Stimulated activated naive CD4-positive, alpha-beta T cell (primary cell): ENCODE measurements around the gene CMTM5.

Experiments used
- DNase-seq, 6 experiments: peaks; one replicate each; lab custom pipeline; 2025; lab: John Stamatoyannopoulos, UW

Gene CMTM5

DNA sequence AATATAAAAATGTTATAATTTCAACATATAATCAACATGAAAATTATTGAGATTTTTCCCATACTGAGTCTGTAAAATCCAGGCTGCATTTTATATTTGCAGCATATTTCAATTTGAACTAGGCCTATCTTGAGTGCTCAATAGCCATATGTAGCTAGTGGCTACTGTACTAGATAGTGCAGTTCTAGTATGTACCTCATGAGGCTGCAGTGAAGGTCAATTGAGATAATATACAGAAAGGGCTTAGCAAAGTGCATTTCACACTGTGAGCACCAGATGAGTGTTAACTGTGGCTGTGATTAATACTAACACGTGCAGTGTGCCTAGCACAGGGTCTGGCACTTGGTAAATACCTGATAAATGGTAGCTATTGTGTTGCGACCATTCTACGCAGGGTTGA lies 18.8 kb upstream of the CMTM5 start:
- no peak for DNase-seq

DNA sequence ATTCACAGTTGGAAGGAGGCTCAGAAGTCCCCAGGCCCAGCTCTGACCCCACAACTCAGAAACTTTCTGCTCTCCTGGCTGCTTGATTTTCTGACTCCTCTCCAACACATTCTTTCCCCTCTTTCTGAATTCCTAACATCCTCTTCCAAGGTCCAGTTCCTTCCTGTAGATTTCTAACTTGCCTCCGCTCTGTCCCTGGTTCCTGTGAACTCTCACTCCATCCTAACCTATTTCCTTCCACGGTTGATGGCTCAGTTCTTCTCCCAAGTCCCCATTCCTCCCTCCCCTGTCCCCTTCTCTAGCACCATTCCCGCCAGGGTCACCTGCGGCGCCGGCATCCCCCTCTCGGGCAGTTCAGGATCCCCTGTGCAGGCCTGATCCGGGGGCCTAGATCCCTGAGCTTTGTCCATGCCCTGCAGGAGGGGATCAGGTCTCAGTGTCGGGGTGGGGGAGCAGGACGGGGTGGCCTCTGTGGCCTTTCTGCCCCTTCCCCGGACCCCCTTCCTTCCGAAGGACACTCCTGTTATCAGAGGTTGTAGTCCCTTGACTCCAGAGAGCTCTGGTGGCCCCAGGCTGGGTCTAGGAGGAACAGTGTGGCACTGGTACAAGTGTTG lies 18.2 kb upstream of the CMTM5 start:
- DNase-seq, result no peak

- DNase-seq, result no peak
Observed at GRCh38 chr14:23359167-23359626, 17.6 kb upstream of the CMTM5 start.

DNA sequence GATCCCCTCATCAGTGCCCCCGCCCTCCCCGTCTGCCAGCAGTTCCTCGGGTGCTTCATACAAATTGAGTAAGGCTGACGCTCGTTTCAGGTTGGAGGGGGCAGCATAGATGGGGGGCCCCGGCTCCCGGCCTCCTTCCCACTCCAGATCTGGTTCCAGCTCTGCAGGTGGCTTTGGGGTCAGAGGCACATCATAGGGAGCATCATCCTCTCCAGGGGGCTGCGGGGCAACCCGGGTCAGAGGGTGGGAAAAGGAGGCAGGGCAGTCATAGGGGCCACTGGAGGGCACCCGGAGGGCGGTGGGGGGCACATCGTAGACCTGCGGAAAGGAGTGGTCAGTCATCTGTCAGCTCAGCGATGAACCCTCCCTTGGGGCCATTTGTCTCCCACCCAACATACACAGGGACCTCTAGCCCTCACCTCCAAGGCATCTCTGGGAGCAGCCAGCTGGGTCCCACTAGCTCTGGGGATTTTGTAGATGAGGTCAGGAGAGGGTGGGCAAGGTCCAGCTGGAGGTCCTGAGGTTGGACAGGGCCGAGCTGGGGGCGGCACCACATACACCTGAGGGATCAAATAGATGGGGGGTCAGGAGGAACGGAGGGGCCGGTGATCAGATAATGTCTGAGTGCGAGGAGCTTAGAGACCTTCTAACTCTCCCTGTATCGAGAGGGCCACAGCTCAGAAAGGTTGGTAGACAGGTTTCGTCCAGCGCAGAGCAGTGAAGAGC lies 17.0 kb upstream of the CMTM5 start:
- DNase-seq, result no peak

DNA sequence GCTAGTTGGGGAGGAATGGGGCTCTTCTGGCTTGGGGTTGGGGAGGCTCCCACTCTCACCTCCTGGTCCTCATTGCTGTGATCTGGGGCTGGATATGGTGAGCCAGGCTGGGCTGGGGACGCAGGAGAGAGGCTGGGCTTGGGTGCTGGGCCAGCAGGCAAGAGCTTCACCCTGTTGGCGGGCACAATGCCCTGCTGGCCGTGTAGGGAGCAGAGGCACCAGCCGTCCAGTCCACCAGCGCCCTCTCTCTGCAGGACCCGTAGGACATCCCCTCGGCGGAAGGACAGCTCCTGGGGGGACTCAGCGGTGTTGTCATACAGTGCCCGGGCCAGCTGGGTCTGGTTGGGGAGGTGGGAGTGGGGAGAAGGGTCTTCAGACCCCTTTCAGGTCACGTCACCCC lies 16.4 kb upstream of the CMTM5 start:
- no peak for DNase-seq

GRCh38 chr14:23361320-23361719 lies 15.5 kb upstream of the CMTM5 start:
- no peak for DNase-seq

DNA sequence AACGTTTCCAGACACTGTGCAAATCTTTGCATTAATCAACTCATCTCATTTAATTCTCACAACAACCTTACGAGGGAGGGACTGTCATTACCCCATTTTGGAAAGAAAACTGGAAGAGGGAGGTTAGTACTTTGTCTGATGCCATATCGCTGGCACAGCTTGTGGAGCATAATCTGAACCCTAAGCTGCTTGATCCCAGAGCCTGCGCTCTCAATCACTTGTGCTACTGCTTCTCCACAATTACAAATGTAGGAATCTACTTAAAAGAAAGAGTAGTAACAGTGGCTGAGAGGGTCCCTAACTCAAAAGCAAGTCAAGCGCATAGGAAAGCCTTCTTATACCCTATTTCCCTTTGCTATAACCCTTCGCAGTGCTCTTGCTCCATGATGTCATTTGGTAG lies 15.1 kb upstream of the CMTM5 start:
- no peak for DNase-seq

GRCh38 chr14:23362200-23362599 lies 14.6 kb upstream of the CMTM5 start:
- DNase-seq, result no peak

- no peak for DNase-seq
Observed at GRCh38 chr14:23364164-23365035, 12.4 kb upstream of the CMTM5 start.

DNA sequence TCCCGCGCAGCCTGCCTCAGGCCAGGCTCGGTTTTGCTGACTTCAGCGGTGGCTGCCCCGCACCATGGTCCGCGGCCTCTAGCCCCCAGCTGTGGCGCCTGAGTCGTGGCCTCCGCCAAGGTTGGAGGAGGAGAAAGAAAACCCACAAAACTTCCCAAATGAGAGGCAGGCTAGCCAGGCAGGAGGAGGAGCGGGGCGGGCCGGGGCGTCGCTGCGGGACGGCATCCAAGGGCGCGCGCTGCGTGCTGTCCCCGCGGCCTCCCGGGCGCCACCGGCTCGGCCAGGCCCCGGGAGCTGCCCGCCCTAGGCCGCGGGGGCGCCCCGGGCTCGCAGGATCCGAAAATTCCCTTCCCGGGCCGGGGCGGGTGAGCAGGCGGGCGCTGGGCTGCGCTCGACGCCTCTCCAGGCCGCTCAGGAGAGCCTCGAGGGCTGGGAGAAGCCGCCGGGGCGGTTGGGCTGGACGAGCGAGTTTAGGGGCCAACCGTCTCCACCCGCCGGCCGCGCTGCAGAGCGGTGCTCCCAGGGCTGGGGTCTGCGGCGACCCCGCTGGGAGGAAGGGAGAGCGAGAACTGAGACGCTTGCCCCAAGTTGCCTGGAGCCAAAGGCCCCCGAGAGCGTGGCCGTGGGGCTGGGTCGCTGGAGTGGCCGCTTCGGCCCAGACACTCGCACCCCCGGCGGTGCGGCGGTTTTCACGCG lies 11.7 kb upstream of the CMTM5 start, which contains the start of gene EFS:
EFS (minus strand) TSS at position 137 of the 696 bp plus-strand sequence. CDS start 147 bp downstream, outside the sequence.
- no peak for DNase-seq

- no peak for DNase-seq
Observed at GRCh38 chr14:23365732-23366425, 11.0 kb upstream of the CMTM5 start.

GRCh38 chr14:23366426-23366921 lies 10.4 kb upstream of the CMTM5 start:
- DNase-seq, result no peak

GRCh38 chr14:23370221-23370620 lies 6.6 kb upstream of the CMTM5 start:
- no peak for DNase-seq

DNA sequence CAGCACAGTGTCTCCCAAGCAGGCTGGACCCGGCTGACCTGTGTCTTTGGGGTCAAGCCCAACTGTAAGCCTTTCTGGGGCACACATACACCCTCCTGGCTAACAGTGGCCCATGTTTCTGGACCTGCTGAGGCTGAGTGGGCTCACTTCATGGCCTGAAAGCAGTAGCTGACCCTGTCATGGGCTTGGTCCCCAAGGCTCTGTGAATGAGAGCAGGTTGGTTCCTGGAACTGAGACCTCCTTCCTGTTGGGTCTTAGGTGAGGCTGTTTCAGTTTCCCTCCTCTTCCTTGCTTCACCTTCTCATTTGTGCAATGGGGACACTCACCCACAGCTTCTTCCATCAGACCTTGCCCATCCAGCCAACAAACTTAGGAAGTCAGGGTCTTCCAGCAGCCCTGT lies 5.0 kb upstream of the CMTM5 start:
- no peak for DNase-seq

GRCh38 chr14:23372509-23372908 lies 4.3 kb upstream of the CMTM5 start, which contains the start of gene IL25:
Gene IL25, plus strand, starts transcription at chr14:23372809.
- DNase-seq, result no peak

DNA sequence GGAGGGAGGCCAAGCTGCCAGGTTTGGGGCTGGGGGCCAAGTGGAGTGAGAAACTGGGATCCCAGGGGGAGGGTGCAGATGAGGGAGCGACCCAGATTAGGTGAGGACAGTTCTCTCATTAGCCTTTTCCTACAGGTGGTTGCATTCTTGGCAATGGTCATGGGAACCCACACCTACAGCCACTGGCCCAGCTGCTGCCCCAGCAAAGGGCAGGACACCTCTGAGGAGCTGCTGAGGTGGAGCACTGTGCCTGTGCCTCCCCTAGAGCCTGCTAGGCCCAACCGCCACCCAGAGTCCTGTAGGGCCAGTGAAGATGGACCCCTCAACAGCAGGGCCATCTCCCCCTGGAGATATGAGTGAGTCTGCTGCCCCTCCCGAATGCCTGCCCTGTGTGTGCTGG lies 3.8 kb upstream of the CMTM5 start:
- DNase-seq, result no peak

DNA sequence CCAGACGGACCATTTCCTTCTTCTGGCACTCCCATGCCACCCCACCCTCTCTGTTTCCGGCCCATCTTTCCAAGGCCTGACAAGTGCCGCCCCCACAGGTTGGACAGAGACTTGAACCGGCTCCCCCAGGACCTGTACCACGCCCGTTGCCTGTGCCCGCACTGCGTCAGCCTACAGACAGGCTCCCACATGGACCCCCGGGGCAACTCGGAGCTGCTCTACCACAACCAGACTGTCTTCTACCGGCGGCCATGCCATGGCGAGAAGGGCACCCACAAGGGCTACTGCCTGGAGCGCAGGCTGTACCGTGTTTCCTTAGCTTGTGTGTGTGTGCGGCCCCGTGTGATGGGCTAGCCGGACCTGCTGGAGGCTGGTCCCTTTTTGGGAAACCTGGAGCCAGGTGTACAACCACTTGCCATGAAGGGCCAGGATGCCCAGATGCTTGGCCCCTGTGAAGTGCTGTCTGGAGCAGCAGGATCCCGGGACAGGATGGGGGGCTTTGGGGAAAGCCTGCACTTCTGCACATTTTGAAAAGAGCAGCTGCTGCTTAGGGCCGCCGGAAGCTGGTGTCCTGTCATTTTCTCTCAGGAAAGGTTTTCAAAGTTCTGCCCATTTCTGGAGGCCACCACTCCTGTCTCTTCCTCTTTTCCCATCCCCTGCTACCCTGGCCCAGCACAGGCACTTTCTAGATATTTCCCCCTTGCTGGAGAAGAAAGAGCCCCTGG lies 1.2 kb upstream of the CMTM5 start:
- DNase-seq, result no peak

DNA sequence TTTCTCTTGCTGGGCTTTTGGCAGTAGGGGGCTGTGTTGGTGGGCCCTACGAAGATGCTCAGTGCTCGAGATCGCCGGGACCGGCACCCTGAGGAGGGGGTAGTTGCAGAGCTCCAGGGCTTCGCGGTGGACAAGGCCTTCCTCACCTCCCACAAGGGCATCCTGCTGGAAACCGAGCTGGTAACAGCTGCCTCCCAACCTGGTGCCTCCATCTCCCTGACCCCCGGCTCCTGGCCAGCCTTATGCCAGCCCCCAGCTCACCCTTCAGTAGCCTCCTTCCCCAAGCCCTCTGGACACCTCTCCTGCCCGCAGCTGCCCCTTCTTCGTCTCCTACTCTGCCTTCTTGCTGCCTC lies 328 bp downstream of the CMTM5 start:
- DNase-seq, result no peak

DNA sequence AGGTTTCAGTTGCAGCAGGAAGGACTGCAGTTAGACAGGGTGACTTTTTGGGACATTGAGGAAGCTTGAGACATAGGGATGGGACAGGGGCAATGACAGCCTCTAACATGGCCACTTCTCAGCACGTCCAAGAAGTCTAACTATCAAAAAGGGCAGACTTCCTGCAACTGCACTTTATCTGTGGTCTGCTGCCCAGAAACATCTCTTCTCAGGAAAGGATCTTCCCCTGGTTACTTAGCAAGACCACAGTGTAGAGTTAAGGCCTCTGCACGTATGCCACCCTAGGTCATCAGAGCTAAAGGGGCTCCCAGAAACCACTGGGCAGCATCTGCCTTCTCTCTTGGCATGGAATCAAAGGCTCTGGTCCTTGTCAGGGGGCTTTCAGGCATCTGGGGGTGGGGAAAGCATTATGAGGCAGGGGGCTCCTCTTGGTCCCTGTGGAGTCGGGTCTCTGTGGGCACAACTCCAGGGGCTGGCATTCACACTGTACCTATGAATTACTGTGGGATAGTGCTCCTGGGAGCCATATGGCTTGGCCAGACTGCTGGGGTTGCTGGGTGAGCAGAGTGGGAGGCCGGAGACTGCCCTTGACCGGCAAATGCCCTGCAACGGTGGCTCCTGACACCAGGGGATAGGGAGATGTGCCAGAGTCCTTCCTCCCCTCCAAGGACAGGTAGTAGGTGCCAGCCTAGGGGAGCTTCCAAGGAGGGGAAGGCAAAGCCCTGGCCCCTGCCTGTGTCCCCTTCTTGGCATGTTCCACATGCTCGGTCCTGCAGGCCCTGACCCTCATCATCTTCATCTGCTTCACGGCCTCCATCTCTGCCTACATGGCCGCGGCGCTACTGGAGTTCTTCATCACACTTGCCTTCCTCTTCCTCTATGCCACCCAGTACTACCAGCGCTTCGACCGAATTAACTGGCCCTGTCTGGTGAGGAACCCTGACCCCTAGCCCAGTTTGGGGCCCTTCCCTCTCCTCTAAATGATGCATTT lies 1.0 kb downstream of the CMTM5 start:
- DNase-seq, result no peak
